ENCODE data around the gene CSF2. TPM values are rescaled to one million over a fixed set of nuclear protein-coding genes. Genes with fewer than 3 reads are reported as not detected.

Gene CSF2
- total RNA-seq, 1 donor from 2014 or later = not detected

- H3K9me3 Mint-ChIP-seq (ENCODE audit: unreplicated experiment) = no peaks in the 10 kb centered on the region
- TF ChIP-seq, protein P1, sequence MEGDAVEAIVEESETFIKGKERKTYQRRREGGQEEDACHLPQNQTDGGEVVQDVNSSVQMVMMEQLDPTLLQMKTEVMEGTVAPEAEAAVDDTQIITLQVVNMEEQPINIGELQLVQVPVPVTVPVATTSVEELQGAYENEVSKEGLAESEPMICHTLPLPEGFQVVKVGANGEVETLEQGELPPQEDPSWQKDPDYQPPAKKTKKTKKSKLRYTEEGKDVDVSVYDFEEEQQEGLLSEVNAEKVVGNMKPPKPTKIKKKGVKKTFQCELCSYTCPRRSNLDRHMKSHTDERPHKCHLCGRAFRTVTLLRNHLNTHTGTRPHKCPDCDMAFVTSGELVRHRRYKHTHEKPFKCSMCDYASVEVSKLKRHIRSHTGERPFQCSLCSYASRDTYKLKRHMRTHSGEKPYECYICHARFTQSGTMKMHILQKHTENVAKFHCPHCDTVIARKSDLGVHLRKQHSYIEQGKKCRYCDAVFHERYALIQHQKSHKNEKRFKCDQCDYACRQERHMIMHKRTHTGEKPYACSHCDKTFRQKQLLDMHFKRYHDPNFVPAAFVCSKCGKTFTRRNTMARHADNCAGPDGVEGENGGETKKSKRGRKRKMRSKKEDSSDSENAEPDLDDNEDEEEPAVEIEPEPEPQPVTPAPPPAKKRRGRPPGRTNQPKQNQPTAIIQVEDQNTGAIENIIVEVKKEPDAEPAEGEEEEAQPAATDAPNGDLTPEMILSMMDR (IDR thresholded peaks at IDR 0.05) = no peak
- H3K36me3 Mint-ChIP-seq (ENCODE audit: unreplicated experiment) = no peaks in the 10 kb centered on the region
- H3K4me1 Mint-ChIP-seq (ENCODE audit: unreplicated experiment) = peaks cover 29% of the 10 kb centered on the region
- no peak for DNase-seq (ENCODE audit: extremely low spot score, unreplicated experiment)
- no peak overlapping the region for H3K4me3 Mint-ChIP-seq (ENCODE audit: unreplicated experiment)
- H3K27me3 Mint-ChIP-seq (ENCODE audit: unreplicated experiment) = no peaks in the 10 kb centered on the region
- H3K27ac Mint-ChIP-seq (ENCODE audit: unreplicated experiment) = no peak overlapping the region
Observed at GRCh38 chr5:132099076-132099748, 25.6 kb downstream of the CSF2 start.

DNA sequence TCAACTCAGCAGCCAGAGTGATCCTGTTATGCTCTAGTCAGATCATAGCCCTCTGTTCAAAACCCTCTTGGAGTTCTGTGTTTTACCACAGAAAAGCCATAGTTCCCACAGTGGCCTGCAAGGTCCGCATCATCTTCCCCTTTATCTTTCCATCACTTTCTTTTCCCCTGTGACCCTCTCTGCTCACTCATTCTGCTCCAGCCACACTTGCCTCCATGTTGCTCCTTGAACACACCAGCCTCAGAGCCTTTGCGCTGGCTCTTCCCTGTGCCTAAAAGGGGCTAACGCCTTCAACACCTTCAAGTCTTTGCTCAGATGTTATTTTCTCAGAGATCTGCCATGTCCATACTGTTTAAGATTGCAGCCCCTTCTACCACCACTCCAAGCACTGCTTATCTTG lies 26.3 kb downstream of the CSF2 start:
- no peaks in the 10 kb centered on the region for H3K27me3 Mint-ChIP-seq (ENCODE audit: unreplicated experiment)
- no peaks in the 10 kb centered on the region for H3K36me3 Mint-ChIP-seq (ENCODE audit: unreplicated experiment)
- H3K9me3 Mint-ChIP-seq (ENCODE audit: unreplicated experiment) = no peaks in the 10 kb centered on the region
- H3K27ac Mint-ChIP-seq (ENCODE audit: unreplicated experiment) = no peak overlapping the region
- DNase-seq (ENCODE audit: extremely low spot score, unreplicated experiment) = no peak
- no peak overlapping the region for H3K4me3 Mint-ChIP-seq (ENCODE audit: unreplicated experiment)
- TF ChIP-seq, protein P1 (IDR thresholded peaks at IDR 0.05) = no peak
- peaks cover 26% of the 10 kb centered on the region for H3K4me1 Mint-ChIP-seq (ENCODE audit: unreplicated experiment)

- TF ChIP-seq, protein P1 (IDR thresholded peaks at IDR 0.05) = no peak
- Mint-ChIP-seq H3K4me3 (ENCODE audit: unreplicated experiment) (no peak overlapping the region), H3K4me1 (ENCODE audit: unreplicated experiment) (peaks cover 18% of the 10 kb centered on the region)
Observed at GRCh38 chr5:132100672-132101261, 27.2 kb downstream of the CSF2 start.

GRCh38 chr5:132101385-132101880 lies 27.8 kb downstream of the CSF2 start:
- Mint-ChIP-seq H3K36me3 (ENCODE audit: unreplicated experiment) (no peaks in the 10 kb centered on the region), H3K27ac (ENCODE audit: unreplicated experiment) (no peak overlapping the region), H3K4me3 (ENCODE audit: unreplicated experiment) (no peak overlapping the region), H3K4me1 (ENCODE audit: unreplicated experiment) (peaks cover 18% of the 10 kb centered on the region), H3K9me3 (ENCODE audit: unreplicated experiment) (no peaks in the 10 kb centered on the region), H3K27me3 (ENCODE audit: unreplicated experiment) (no peaks in the 10 kb centered on the region)
- no peak for DNase-seq (ENCODE audit: extremely low spot score, unreplicated experiment)
- TF ChIP-seq, protein P1 (IDR thresholded peaks at IDR 0.05) = no peak

More at GRCh38 chr5:132100672-132101261, 27.2 kb downstream of the CSF2 start:
- H3K36me3 Mint-ChIP-seq (ENCODE audit: unreplicated experiment) = no peaks in the 10 kb centered on the region
- H3K27me3 Mint-ChIP-seq (ENCODE audit: unreplicated experiment) = no peaks in the 10 kb centered on the region
- DNase-seq (ENCODE audit: extremely low spot score, unreplicated experiment) = no peak
- no peaks in the 10 kb centered on the region for H3K9me3 Mint-ChIP-seq (ENCODE audit: unreplicated experiment)
- H3K27ac Mint-ChIP-seq (ENCODE audit: unreplicated experiment) = no peak overlapping the region

GRCh38 chr5:132102101-132102701 lies 28.6 kb downstream of the CSF2 start:
- no peak for DNase-seq (ENCODE audit: extremely low spot score, unreplicated experiment)
- H3K9me3 Mint-ChIP-seq (ENCODE audit: unreplicated experiment) = no peaks in the 10 kb centered on the region
- H3K4me3 Mint-ChIP-seq (ENCODE audit: unreplicated experiment) = no peak overlapping the region
- H3K27ac Mint-ChIP-seq (ENCODE audit: unreplicated experiment) = no peak overlapping the region
- H3K4me1 Mint-ChIP-seq (ENCODE audit: unreplicated experiment) = peaks cover 18% of the 10 kb centered on the region
- TF ChIP-seq, protein P1 (IDR thresholded peaks at IDR 0.05) = no peak
- no peaks in the 10 kb centered on the region for H3K27me3 Mint-ChIP-seq (ENCODE audit: unreplicated experiment)
- no peaks in the 10 kb centered on the region for H3K36me3 Mint-ChIP-seq (ENCODE audit: unreplicated experiment)
